SK-N-SH treated with all-trans-retinoic acid at 6 μM for 48 hours (cell line): ENCODE results near the gene PTPRT.

Experiments
- ATAC-seq: fragments of 200-7000 bp; cut with Tn5 transposase; 3 replicates; pipeline ENCODE4 v1.9.1; 2020; ENCODE audit warnings: mild to moderate bottlenecking, moderate library complexity
- ARNTL ChIP-seq: fragments of 450-650 bp; formaldehyde crosslinking; IDR thresholded peaks from 2 replicates; pipeline ENCODE4 v1.5.0; 2020; ENCODE audit warnings: low read depth, mild to moderate bottlenecking, moderate library complexity, borderline replicate concordance
- CREB5 ChIP-seq: fragments of 250-450 bp; sonication (Bioruptor Pico); IDR thresholded peaks from 2 replicates; pipeline ENCODE4 v1.5.1; 2020; ENCODE audit warnings: low read depth, mild to moderate bottlenecking, moderate library complexity
- CSDC2 ChIP-seq: fragments of 250-450 bp; sonication (Bioruptor Pico); IDR thresholded peaks from 2 replicates; pipeline ENCODE4 v1.5.0; 2020; ENCODE audit warnings: mild to moderate bottlenecking, moderate library complexity
- CSRNP3 ChIP-seq: fragments of 250-450 bp; sonication (Bioruptor Pico); IDR thresholded peaks from 2 replicates; pipeline ENCODE4 v1.5.1; 2021; ENCODE audit warnings: mild to moderate bottlenecking, moderate library complexity
- ESRRG ChIP-seq: fragments of 250-450 bp; sonication (Bioruptor Pico); IDR thresholded peaks from 2 replicates; pipeline ENCODE4 v1.6.1; 2021; ENCODE audit warnings: mild to moderate bottlenecking
- GLIS3 ChIP-seq: fragments of 250-450 bp; sonication (Bioruptor Pico); IDR thresholded peaks from 2 replicates; pipeline ENCODE4 v1.5.0; 2020; ENCODE audit warnings: mild to moderate bottlenecking, moderate library complexity
- OSR1 ChIP-seq: fragments of 250-450 bp; sonication (Bioruptor Pico); IDR thresholded peaks from 2 replicates; pipeline ENCODE4 v1.8.0; 2022; ENCODE audit warnings: moderate library complexity, mild to moderate bottlenecking, inconsistent platforms
- PATZ1 ChIP-seq: fragments of 250-450 bp; sonication (Bioruptor Pico); IDR thresholded peaks from 2 replicates; pipeline ENCODE4 v1.8.0; 2020; ENCODE audit warnings: mild to moderate bottlenecking, moderate library complexity, borderline replicate concordance
- POU6F1 ChIP-seq: fragments of 250-450 bp; sonication (Bioruptor Pico); IDR thresholded peaks from 2 replicates; pipeline ENCODE4 v1.8.0; 2021; ENCODE audit warnings: low read depth, mild to moderate bottlenecking, moderate library complexity, borderline replicate concordance
- RARB ChIP-seq: fragments of 250-450 bp; sonication (Bioruptor Pico); IDR thresholded peaks from 2 replicates; pipeline ENCODE4 v1.8.0; 2021; ENCODE audit warnings: mild to moderate bottlenecking, moderate library complexity
- SNAI2 ChIP-seq: fragments of 250-450 bp; sonication (Bioruptor Pico); IDR thresholded peaks from 2 replicates; pipeline ENCODE4 v1.5.0; 2020; ENCODE audit warnings: mild to moderate bottlenecking, moderate library complexity
- TOX ChIP-seq: fragments of 250-450 bp; sonication (Bioruptor Pico); IDR thresholded peaks from 2 replicates; pipeline ENCODE4 v1.8.0; 2021; ENCODE audit warnings: mild to moderate bottlenecking, moderate library complexity, borderline replicate concordance
- TSHZ2 ChIP-seq: fragments of 250-450 bp; sonication (Bioruptor Pico); IDR thresholded peaks from 2 replicates; pipeline ENCODE4 v1.5.0; 2020; ENCODE audit warnings: mild to moderate bottlenecking, moderate library complexity
- ZC3H10 ChIP-seq: fragments of 250-450 bp; sonication (Bioruptor Pico); IDR thresholded peaks from 2 replicates; pipeline ENCODE4 v1.5.1; 2021; ENCODE audit warnings: mild to moderate bottlenecking, moderate library complexity
- ZFP3 ChIP-seq: fragments of 250-450 bp; sonication (Bioruptor Pico); IDR thresholded peaks from 2 replicates; pipeline ENCODE4 v1.5.0; 2020; ENCODE audit warnings: mild to moderate bottlenecking, moderate library complexity
- ZFP30 ChIP-seq: fragments of 450-650 bp; formaldehyde crosslinking; IDR thresholded peaks from 2 replicates; pipeline ENCODE4 v1.5.0; 2022; ENCODE audit warnings: mild to moderate bottlenecking, moderate library complexity
- ZNF565 ChIP-seq: fragments of 450-650 bp; formaldehyde crosslinking; conservative IDR thresholded peaks from 2 replicates; pipeline ENCODE4 v1.5.0; 2020; ENCODE audit warnings: low read depth, mild to moderate bottlenecking, moderate library complexity
- ZNF70 ChIP-seq: fragments of 450-650 bp; formaldehyde crosslinking; IDR thresholded peaks from 2 replicates; pipeline ENCODE4 v1.5.0; 2020; ENCODE audit warnings: mild to moderate bottlenecking, moderate library complexity
- ZNF8 ChIP-seq: fragments of 450-650 bp; formaldehyde crosslinking; IDR thresholded peaks from 2 replicates; pipeline ENCODE4 v1.5.0; 2020; ENCODE audit warnings: mild to moderate bottlenecking, moderate library complexity

PTPRT gene

GRCh38 chr20:42368910-42369309, 820.8 kb downstream of the PTPRT start:
- ATAC-seq, result no peak
- no peak for TF ChIP-seq ZNF70
- no peak for TF ChIP-seq ZNF8
- TF ChIP-seq SNAI2 (CRISPR knock-in tag), result no peak
- no peak for TF ChIP-seq ZFP30 (CRISPR knock-in tag)

GRCh38 chr20:42366626-42367025, 823.1 kb downstream of the PTPRT start:
- ATAC-seq, result no peak
- no peak for TF ChIP-seq TSHZ2 (CRISPR knock-in tag)
- TF ChIP-seq CSRNP3 (CRISPR knock-in tag), result no peak
- TF ChIP-seq ARNTL (CRISPR knock-in tag), result no peak
- TF ChIP-seq TOX, result no peak
- no peak for TF ChIP-seq ZNF8
- no peak for TF ChIP-seq ZFP3 (CRISPR knock-in tag)
- no peak for TF ChIP-seq CSDC2 (CRISPR knock-in tag)
- TF ChIP-seq POU6F1 (CRISPR knock-in tag), result no peak
- no peak for TF ChIP-seq ESRRG (CRISPR knock-in tag)
- no peak for TF ChIP-seq RARB (CRISPR knock-in tag)
- no peak for TF ChIP-seq ZNF70
- TF ChIP-seq ZC3H10 (CRISPR knock-in tag), result no peak
- no peak for TF ChIP-seq SNAI2 (CRISPR knock-in tag)
- no peak for TF ChIP-seq PATZ1 (CRISPR knock-in tag)
- TF ChIP-seq ZNF565, result no peak
- no peak for TF ChIP-seq CREB5 (CRISPR knock-in tag)
- no peak for TF ChIP-seq OSR1 (CRISPR knock-in tag)
- TF ChIP-seq GLIS3 (CRISPR knock-in tag), result no peak

GRCh38 chr20:42364446-42364845, 825.3 kb downstream of the PTPRT start:
- no peak for ATAC-seq
- TF ChIP-seq ARNTL (CRISPR knock-in tag), result no peak
- no peak for TF ChIP-seq SNAI2 (CRISPR knock-in tag)
- no peak for TF ChIP-seq POU6F1 (CRISPR knock-in tag)
- TF ChIP-seq CSDC2 (CRISPR knock-in tag), result no peak
- no peak for TF ChIP-seq PATZ1 (CRISPR knock-in tag)
